Caco-2 (cell line): ENCODE results near the gene GTF3C6. TPM values are rescaled to one million over a fixed set of nuclear protein-coding genes. Genes with fewer than 3 reads are reported as not detected.
"Not testable (repeated sequence)": the region's sequence is repeated elsewhere in the genome, so short reads cannot be mapped to it uniquely, and the experiment has no call there.

Experiments used
- BruUV-seq: library from RNA; stranded (reverse); fragments of 400-500 nt; replicated peaks from 2 replicates; lab custom pipeline; 2021; lab: Mats Ljungman, UMichigan
- CTCF ChIA-PET: fragments of 300-600 bp; sonication (Branson Sonifier 250); formaldehyde crosslinking; loops from one replicate; lab custom pipeline; 2022; ENCODE audit warnings: antibody characterized with exemption; lab: Charles Lee
- POLR2A ChIA-PET: fragments of 300-600 bp; sonication (Branson Sonifier 250); formaldehyde crosslinking; loops from one replicate; lab custom pipeline; 2022; ENCODE audit warnings: antibody characterized with exemption; lab: Charles Lee
- DNase-seq, 2 experiments: peaks; one replicate each; pipeline versions ENCODE4 v3.0.0 to v3.0.0-alpha.2; 2020 to 2022
- H3K27me3 ChIP-seq: replicated peaks from 2 replicates; pipeline ENCODE4 v1.6.0; 2011; ENCODE audit warnings: low read length; ENCODE audit not compliant: control insufficient read depth, insufficient read depth
- H3K36me3 ChIP-seq: 2 replicates; pipeline ENCODE4 v1.5.1; 2011; ENCODE audit warnings: low read length; ENCODE audit not compliant: control insufficient read depth, insufficient read depth
- H3K4me1 ChIP-seq: fragments of 250-450 bp; sonication (Bioruptor Pico); 2 replicates; pipeline ENCODE4 v1.5.1; 2020; ENCODE audit warnings: mild to moderate bottlenecking
- H3K4me3 ChIP-seq: 2 replicates; pipeline ENCODE4 v1.5.1; 2011; ENCODE audit warnings: low read depth, mild to moderate bottlenecking, control low read depth, low read length
- H3K9me3 ChIP-seq: fragments of 250-450 bp; sonication (Bioruptor Pico); 2 replicates; pipeline ENCODE4 v1.5.1; 2020; ENCODE audit warnings: mild to moderate bottlenecking, moderate library complexity
- H3K27ac Mint-ChIP-seq: one replicate; pipeline ENCODE4 v1.8.0; 2022; ENCODE audit warnings: mixed read lengths; ENCODE audit not compliant: unreplicated experiment
- H3K27me3 Mint-ChIP-seq: one replicate; pipeline ENCODE4 v1.8.0; 2022; ENCODE audit warnings: mixed read lengths; ENCODE audit not compliant: insufficient read depth, unreplicated experiment
- H3K36me3 Mint-ChIP-seq: one replicate; pipeline ENCODE4 v1.8.0; 2022; ENCODE audit warnings: mild to moderate bottlenecking, mixed read lengths; ENCODE audit not compliant: insufficient read depth, unreplicated experiment
- H3K4me1 Mint-ChIP-seq: one replicate; pipeline ENCODE4 v1.8.0; 2022; ENCODE audit warnings: low read depth, mixed read lengths; ENCODE audit not compliant: unreplicated experiment
- H3K4me3 Mint-ChIP-seq: one replicate; pipeline ENCODE4 v1.8.0; 2022; ENCODE audit warnings: mild to moderate bottlenecking, moderate library complexity, mixed read lengths; ENCODE audit not compliant: unreplicated experiment
- H3K9me3 Mint-ChIP-seq: one replicate; pipeline ENCODE4 v1.8.0; 2022; ENCODE audit warnings: mixed read lengths; ENCODE audit not compliant: unreplicated experiment
- CTCF ChIP-seq, 2 experiments: fragments of 200-600 bp in 1 of 2; IDR thresholded peaks; 1 replicate in 1 of 2; 2 replicates in 1 of 2; pipeline versions ENCODE4 v1.5.1 to v1.8.0; 2011 to 2022; ENCODE audit warnings: antibody characterized with exemption in 1 of 2, control low read depth in 1 of 2, inconsistent platforms in 1 of 2, low read depth in 1 of 2, low read length in 1 of 2, mild to moderate bottlenecking in 1 of 2, moderate library complexity in 1 of 2; ENCODE audit not compliant: insufficient read depth in 1 of 2, severe bottlenecking in 1 of 2, unreplicated experiment in 1 of 2
- intact Hi-C: fragments of 100-400 bp; cut with micrococcal nuclease; formaldehyde crosslinking; loops from one replicate; pipeline ENCODE4 v1.10.0; 2022; ENCODE audit not compliant: unreplicated experiment
- total RNA-seq: library from RNA; stranded (reverse); gene quantifications from 2 replicates; pipeline ENCODE4 v1.2.3, GENCODE V29; 2022

The GTF3C6 gene
- total RNA-seq, 1 experiment from 2014 or later: 114 TPM

- peaks cover 4% of the 10 kb centered on the region for H3K36me3 ChIP-seq
- TF ChIP-seq CTCF (IDR thresholded peaks at IDR 0.05; ENCODE audit: insufficient read depth in 1 of 2, low read depth in 1 of 2, low read length in 1 of 2, severe bottlenecking in 1 of 2, unreplicated experiment in 1 of 2): no peak
- H3K27me3 Mint-ChIP-seq: no peaks in the 10 kb centered on the region
- H3K4me3 ChIP-seq: no peak overlapping the region
- POLR2A ChIA-PET: no interaction called here
- no peak overlapping the region for H3K27ac Mint-ChIP-seq
- H3K27me3 ChIP-seq: no peaks in the 10 kb centered on the region
- no peaks in the 10 kb centered on the region for H3K9me3 ChIP-seq
- no peak overlapping the region for H3K4me3 Mint-ChIP-seq
- intact Hi-C loops: no loop called here
- H3K4me1 ChIP-seq: no peaks in the 10 kb centered on the region
- DNase-seq: no peak
- H3K9me3 Mint-ChIP-seq: no peaks in the 10 kb centered on the region
- no peaks in the 10 kb centered on the region for H3K4me1 Mint-ChIP-seq
- BruUV-seq: no TSS peak
- CTCF ChIA-PET: no interaction called here
- peaks cover 76% of the 10 kb centered on the region for H3K36me3 Mint-ChIP-seq
Observed at GRCh38 chr6:111013144-111013915, 54.8 kb downstream of the GTF3C6 start.

- DNase-seq: no peak
- H3K36me3 ChIP-seq: peaks cover 4% of the 10 kb centered on the region
- BruUV-seq: no TSS peak
- Mint-ChIP-seq H3K27ac (no peak overlapping the region), H3K9me3 (no peaks in the 10 kb centered on the region), H3K4me1 (no peaks in the 10 kb centered on the region), H3K4me3 (no peak overlapping the region), H3K36me3 (peaks cover 78% of the 10 kb centered on the region), H3K27me3 (no peaks in the 10 kb centered on the region)
- no peaks in the 10 kb centered on the region for H3K4me1 ChIP-seq
- no peak for TF ChIP-seq CTCF (IDR thresholded peaks at IDR 0.05; ENCODE audit: insufficient read depth in 1 of 2, low read depth in 1 of 2, low read length in 1 of 2, severe bottlenecking in 1 of 2, unreplicated experiment in 1 of 2)
- H3K4me3 ChIP-seq: no peak overlapping the region
- no peaks in the 10 kb centered on the region for H3K27me3 ChIP-seq
- ChIA-PET POLR2A (no interaction called here), CTCF (interaction anchor here (0.5 kb wide), 1 partner anchor 139 kb away, joined by 3 read pairs; no protein-coding TSS in a partner anchor)
- no peaks in the 10 kb centered on the region for H3K9me3 ChIP-seq
- intact Hi-C loops: no loop called here
Observed at GRCh38 chr6:111015389-111016124, 57.1 kb downstream of the GTF3C6 start.

GRCh38 chr6:111017241-111017640, 58.7 kb downstream of the GTF3C6 start:
- DNase-seq, H3K27me3 Mint-ChIP-seq, H3K4me1 Mint-ChIP-seq, POLR2A ChIA-PET, H3K4me3 ChIP-seq, H3K36me3 ChIP-seq, H3K9me3 ChIP-seq, H3K4me3 Mint-ChIP-seq, H3K4me1 ChIP-seq, BruUV-seq, H3K9me3 Mint-ChIP-seq, intact Hi-C loops, H3K27me3 ChIP-seq, H3K27ac Mint-ChIP-seq, CTCF ChIA-PET: not testable (repeated sequence)
- H3K36me3 Mint-ChIP-seq: peaks cover 78% of the 10 kb centered on the region

Other genes with a start within 250 kb of the GTF3C6 start
- 23.1 and 24.6 TPM in 2 replicates for gene CDK19, start 143.2 kb upstream of the GTF3C6 start, total RNA-seq
- 84.0 and 90.0 TPM in 2 replicates for gene AMD1, start 83.9 kb upstream of the GTF3C6 start, total RNA-seq
- 41.4 and 42.9 TPM in 2 replicates for gene RPF2, start 23.3 kb downstream of the GTF3C6 start, total RNA-seq
- 13.6 and 14.2 TPM in 2 replicates for gene SLC16A10, start 128.8 kb downstream of the GTF3C6 start, total RNA-seq